ENCODE measurements around the gene TGIF1.
A peak's percentile ranks its signal among the peaks of the same experiment; 100 is the strongest.
"Not testable (repeated sequence)": the region's sequence is repeated elsewhere in the genome, so short reads cannot be mapped to it uniquely, and the experiment has no call there.

Gene TGIF1

GRCh38 chr18:3457261-3457724, 7.3 kb downstream of the TGIF1 start:
- no peak for DNase-seq

GRCh38 chr18:3458378-3458777, 8.4 kb downstream of the TGIF1 start:
- no peak for DNase-seq

GRCh38 chr18:3458952-3459853, 9.2 kb downstream of the TGIF1 start:
- DNase-seq = peak; percentile 51

- no peak for DNase-seq
Observed at GRCh38 chr18:3460823-3461398, 10.9 kb downstream of the TGIF1 start.

GRCh38 chr18:3461704-3462103, 11.7 kb downstream of the TGIF1 start:
- no peak for DNase-seq

GRCh38 chr18:3463051-3463450, 13.1 kb downstream of the TGIF1 start:
- no peak for DNase-seq

GRCh38 chr18:3466045-3466444, 16.1 kb downstream of the TGIF1 start:
- peak; percentile 75 for DNase-seq

GRCh38 chr18:3466872-3467271, 16.9 kb downstream of the TGIF1 start:
- peak; percentile 49 for DNase-seq

GRCh38 chr18:3468066-3468705, 18.2 kb downstream of the TGIF1 start:
- DNase-seq = no peak

GRCh38 chr18:3468833-3469232, 18.9 kb downstream of the TGIF1 start:
- peak; percentile 80 for DNase-seq

GRCh38 chr18:3471141-3471648, 21.2 kb downstream of the TGIF1 start:
- no peak for DNase-seq

GRCh38 chr18:3472121-3472520, 22.1 kb downstream of the TGIF1 start:
- DNase-seq = not testable (repeated sequence)

- peak; percentile 24 for DNase-seq
Observed at GRCh38 chr18:3472681-3473544, 22.9 kb downstream of the TGIF1 start.

GRCh38 chr18:3478262-3478978, 28.4 kb downstream of the TGIF1 start:
- peak; percentile 72 for DNase-seq

GRCh38 chr18:3479978-3480509, 30.1 kb downstream of the TGIF1 start:
- no peak for DNase-seq

- no peak for DNase-seq
Observed at GRCh38 chr18:3480827-3481573, 31.0 kb downstream of the TGIF1 start.

GRCh38 chr18:3481696-3482210, 31.8 kb downstream of the TGIF1 start:
- peak; percentile 21 for DNase-seq

GRCh38 chr18:3482258-3482657, 32.3 kb downstream of the TGIF1 start:
- no peak for DNase-seq

GRCh38 chr18:3485153-3486149, 35.5 kb downstream of the TGIF1 start:
- DNase-seq = no peak
